DOHH2 (cell line): ENCODE data around the gene ETF1.

Experiments
- H3F3A ChIP-seq: fragments of 200-600 bp; sonication (generic), shearing (Covaris generic); 2 replicates; pipeline ENCODE4 v1.6.0; 2016; ENCODE audit warnings: antibody characterized with exemption, mild to moderate bottlenecking; ENCODE audit not compliant: control insufficient read depth, insufficient read depth
- H3K27ac ChIP-seq: fragments of 200-600 bp; sonication (generic); 2 replicates; pipeline ENCODE4 v1.5.1; 2014; ENCODE audit warnings: low read depth, mild to moderate bottlenecking, low read length, moderate library complexity
- H3K27me3 ChIP-seq: fragments of 200-600 bp; sonication (generic); 2 replicates; pipeline ENCODE4 v1.6.1; 2014; ENCODE audit warnings: mild to moderate bottlenecking, low read length, mixed read lengths; ENCODE audit not compliant: control insufficient read depth
- H3K36me3 ChIP-seq: fragments of 200-600 bp; sonication (generic); 2 replicates; pipeline ENCODE4 v1.6.1; 2014; ENCODE audit warnings: mild to moderate bottlenecking, low read length, moderate library complexity, mixed read lengths; ENCODE audit not compliant: control insufficient read depth
- H3K4me1 ChIP-seq: fragments of 200-600 bp; sonication (generic); 2 replicates; pipeline ENCODE4 v1.6.1; 2014; ENCODE audit warnings: mild to moderate bottlenecking, low read length, mixed read lengths; ENCODE audit not compliant: control insufficient read depth
- H3K4me2 ChIP-seq: fragments of 200-600 bp; sonication (generic); 2 replicates; pipeline ENCODE4 v1.6.0; 2014; ENCODE audit warnings: mild to moderate bottlenecking, low read length, moderate library complexity
- H3K4me3 ChIP-seq: fragments of 200-600 bp; sonication (generic); 2 replicates; pipeline ENCODE4 v1.5.1; 2014; ENCODE audit warnings: mild to moderate bottlenecking, low read length, mixed read lengths
- H3K79me2 ChIP-seq: fragments of 200-600 bp; sonication (generic); 2 replicates; pipeline ENCODE4 v1.6.1; 2014; ENCODE audit warnings: mild to moderate bottlenecking, low read length, mixed read lengths; ENCODE audit not compliant: control insufficient read depth
- H3K9me2 ChIP-seq: fragments of 200-600 bp; sonication (generic); replicated peaks from 2 replicates; pipeline ENCODE4 v1.6.1; 2014; ENCODE audit warnings: mild to moderate bottlenecking, low read length, mixed read lengths; ENCODE audit not compliant: control insufficient read depth
- H3K9me3 ChIP-seq: fragments of 200-600 bp; sonication (generic); 2 replicates; pipeline ENCODE4 v1.6.1; 2014; ENCODE audit warnings: antibody characterized with exemption, low read length, mixed read lengths; ENCODE audit not compliant: control insufficient read depth, insufficient read depth
- H4K20me1 ChIP-seq: fragments of 200-600 bp; sonication (generic); 2 replicates; pipeline ENCODE4 v1.6.0; 2014; ENCODE audit warnings: low read depth, mild to moderate bottlenecking, antibody characterized with exemption, low read length, moderate library complexity; ENCODE audit not compliant: control insufficient read depth, insufficient read depth
- EZH2phosphoT487 ChIP-seq: fragments of 200-600 bp; sonication (generic); IDR thresholded peaks from 2 replicates; pipeline ENCODE4 v1.6.1; 2017; ENCODE audit warnings: borderline replicate concordance, mild to moderate bottlenecking, antibody characterized with exemption, low read length, moderate library complexity, mixed read lengths
- TF ChIP-seq, protein P1 (sequence below): fragments of 200-600 bp; sonication (generic); IDR thresholded peaks from one replicate; pipeline ENCODE4 v1.5.1; 2014; ENCODE audit warnings: antibody characterized with exemption, mild to moderate bottlenecking, low read depth, low read length; ENCODE audit not compliant: poor library complexity, severe bottlenecking

The ETF1 gene

DNA sequence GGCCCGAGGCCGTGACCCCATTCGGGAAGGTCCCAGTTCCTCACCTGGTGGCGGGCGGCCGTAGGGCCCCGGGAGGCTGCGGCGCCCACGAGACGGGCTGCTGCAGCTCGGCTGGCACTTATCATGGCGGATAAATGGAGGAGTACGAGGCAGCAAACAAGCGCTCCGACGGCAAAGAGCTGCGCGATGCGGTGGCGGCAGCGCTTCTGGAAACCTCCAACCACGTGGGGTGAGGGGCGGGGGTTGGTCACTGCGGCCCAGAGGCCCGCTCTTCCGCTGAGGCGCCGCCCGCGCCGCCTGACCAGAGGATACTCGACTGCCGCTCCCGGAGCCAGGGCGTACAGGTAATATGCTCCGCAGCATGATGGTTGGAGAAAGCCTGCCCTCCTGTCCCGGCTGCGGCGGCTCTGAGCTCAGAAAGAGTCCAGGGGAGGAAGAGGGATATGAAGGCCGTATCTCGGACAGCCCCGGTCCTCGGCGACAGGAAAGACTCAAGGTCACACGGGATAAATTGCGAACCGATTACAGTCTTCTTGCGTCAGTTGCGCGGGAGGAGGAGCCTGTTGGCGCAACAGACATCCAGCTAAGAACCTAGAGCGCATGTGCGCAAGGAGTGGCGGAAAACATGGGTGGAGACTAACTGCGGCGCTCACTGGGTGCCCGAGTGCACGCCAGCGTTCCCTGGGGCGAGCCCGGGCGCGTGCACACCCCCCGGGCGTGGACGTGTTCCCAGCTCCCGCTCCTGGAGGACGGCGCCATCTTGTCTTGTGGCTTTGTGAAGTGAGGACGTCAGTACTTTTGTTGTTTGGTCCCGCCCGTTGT, 32.4 kb upstream of the ETF1 start, which contains the start of gene HSPA9:
TSS of gene HSPA9 (minus strand) at position 208 of the 822 bp plus-strand sequence. CDS start at position 125, 83 bp downstream.
- H3K9me2 ChIP-seq: no peaks in the 10 kb centered on the region
- TF ChIP-seq EZH2phosphoT487: no peak
- TF ChIP-seq, protein P1, sequence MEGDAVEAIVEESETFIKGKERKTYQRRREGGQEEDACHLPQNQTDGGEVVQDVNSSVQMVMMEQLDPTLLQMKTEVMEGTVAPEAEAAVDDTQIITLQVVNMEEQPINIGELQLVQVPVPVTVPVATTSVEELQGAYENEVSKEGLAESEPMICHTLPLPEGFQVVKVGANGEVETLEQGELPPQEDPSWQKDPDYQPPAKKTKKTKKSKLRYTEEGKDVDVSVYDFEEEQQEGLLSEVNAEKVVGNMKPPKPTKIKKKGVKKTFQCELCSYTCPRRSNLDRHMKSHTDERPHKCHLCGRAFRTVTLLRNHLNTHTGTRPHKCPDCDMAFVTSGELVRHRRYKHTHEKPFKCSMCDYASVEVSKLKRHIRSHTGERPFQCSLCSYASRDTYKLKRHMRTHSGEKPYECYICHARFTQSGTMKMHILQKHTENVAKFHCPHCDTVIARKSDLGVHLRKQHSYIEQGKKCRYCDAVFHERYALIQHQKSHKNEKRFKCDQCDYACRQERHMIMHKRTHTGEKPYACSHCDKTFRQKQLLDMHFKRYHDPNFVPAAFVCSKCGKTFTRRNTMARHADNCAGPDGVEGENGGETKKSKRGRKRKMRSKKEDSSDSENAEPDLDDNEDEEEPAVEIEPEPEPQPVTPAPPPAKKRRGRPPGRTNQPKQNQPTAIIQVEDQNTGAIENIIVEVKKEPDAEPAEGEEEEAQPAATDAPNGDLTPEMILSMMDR: no peak
- peaks cover 51% of the 10 kb centered on the region for H3K79me2 ChIP-seq
- peak within 1 kb of the TSS; percentile 86 for H3K27ac ChIP-seq
- peaks cover 36% of the 10 kb centered on the region for H3K4me1 ChIP-seq
- H3K4me3 ChIP-seq: peak within 1 kb of the TSS; percentile 95
- peaks cover 48% of the 10 kb centered on the region for H3K36me3 ChIP-seq
- H3K4me2 ChIP-seq: peak within 1 kb of the TSS; percentile 76
- H4K20me1 ChIP-seq: no peaks in the 10 kb centered on the region; the same call in 1 of the 2 replicates
- H3F3A ChIP-seq: peaks cover 7% of the 10 kb centered on the region; the same call in 1 of the 2 replicates
- no peaks in the 10 kb centered on the region for H3K27me3 ChIP-seq
- no peaks in the 10 kb centered on the region for H3K9me3 ChIP-seq

DNA sequence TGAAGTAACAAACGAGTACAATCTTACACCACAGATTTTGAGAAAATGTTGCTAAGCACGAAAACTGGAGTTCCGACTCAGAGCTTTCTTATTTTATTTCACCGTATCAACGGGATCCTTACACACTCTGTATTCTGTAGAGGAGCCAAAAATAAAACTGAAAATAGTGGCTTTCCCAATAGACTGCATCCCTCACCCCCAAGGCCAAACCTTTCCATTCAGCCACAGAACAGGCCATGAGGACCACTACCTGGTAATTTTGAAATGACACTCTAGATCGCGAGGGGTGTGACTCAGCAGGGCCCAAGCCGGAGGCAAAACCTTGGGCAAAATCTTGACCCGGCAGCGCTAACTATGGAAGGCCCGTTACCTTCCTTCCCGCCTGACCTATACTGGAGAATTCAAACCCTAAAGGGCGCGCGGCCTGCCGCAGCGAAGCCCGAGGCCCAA, 31.7 kb upstream of the ETF1 start:
- H3K79me2 ChIP-seq: peaks cover 57% of the 10 kb centered on the region
- H3K36me3 ChIP-seq: peaks cover 54% of the 10 kb centered on the region
- TF ChIP-seq, protein P1: no peak
- no peak for TF ChIP-seq EZH2phosphoT487
- peaks cover 36% of the 10 kb centered on the region for H3K4me1 ChIP-seq
- peak overlapping the region; percentile 86 for H3K27ac ChIP-seq
- H3K9me3 ChIP-seq: no peaks in the 10 kb centered on the region
- H3F3A ChIP-seq: peaks cover 7% of the 10 kb centered on the region; the same call in 1 of the 2 replicates
- H3K4me2 ChIP-seq: peak overlapping the region; percentile 76
- peak overlapping the region; percentile 95 for H3K4me3 ChIP-seq
- H3K9me2 ChIP-seq: no peaks in the 10 kb centered on the region
- no peaks in the 10 kb centered on the region for H3K27me3 ChIP-seq
- no peaks in the 10 kb centered on the region; the same call in 1 of the 2 replicates for H4K20me1 ChIP-seq

DNA sequence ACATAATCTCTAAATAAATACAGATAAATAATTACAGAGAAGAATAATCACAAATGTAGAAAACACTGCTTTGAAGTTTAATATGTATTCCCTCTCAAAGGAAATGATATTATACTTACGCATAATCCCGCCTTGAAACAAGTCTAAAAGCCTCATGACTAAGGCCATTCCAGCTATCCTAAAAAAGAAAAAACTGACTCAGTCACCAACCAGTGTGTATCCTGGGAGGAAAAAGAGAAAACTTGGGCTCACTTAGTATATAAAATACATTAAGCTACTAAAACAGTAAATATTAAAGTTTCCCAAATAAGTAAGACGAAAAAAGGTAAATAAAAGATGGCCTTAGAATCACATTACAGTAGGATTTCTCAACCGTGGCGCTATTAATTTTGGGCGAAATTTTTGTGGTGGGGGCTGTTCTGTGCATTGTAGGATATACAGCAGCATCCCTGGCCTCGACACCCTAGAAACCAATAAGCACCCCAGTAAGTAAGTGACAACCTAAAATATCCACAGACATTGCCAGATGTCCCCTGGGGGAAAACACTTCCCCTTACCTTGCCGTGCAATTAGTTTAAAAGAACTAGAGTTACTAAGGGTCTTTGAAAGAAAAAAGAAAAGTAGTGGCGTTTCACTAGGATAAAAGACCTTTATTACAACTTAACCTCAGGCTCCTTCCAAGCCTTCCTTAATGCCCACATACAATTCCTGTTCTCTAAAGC, 31.1 kb upstream of the ETF1 start:
- H3K79me2 ChIP-seq: peaks cover 63% of the 10 kb centered on the region
- H3K27me3 ChIP-seq: no peaks in the 10 kb centered on the region
- TF ChIP-seq EZH2phosphoT487: no peak
- TF ChIP-seq, protein P1: no peak
- H3K36me3 ChIP-seq: peaks cover 59% of the 10 kb centered on the region
- peak overlapping the region; percentile 76 for H3K4me2 ChIP-seq
- H3K4me3 ChIP-seq: peak overlapping the region; percentile 95
- H3K9me2 ChIP-seq: no peaks in the 10 kb centered on the region
- no peaks in the 10 kb centered on the region; the same call in 1 of the 2 replicates for H4K20me1 ChIP-seq
- H3K4me1 ChIP-seq: peaks cover 36% of the 10 kb centered on the region
- no peaks in the 10 kb centered on the region for H3K9me3 ChIP-seq
- peaks cover 9% of the 10 kb centered on the region for H3F3A ChIP-seq
- H3K27ac ChIP-seq: peak overlapping the region; percentile 86
